Brain microvascular endothelial cell (primary cell): ENCODE data around the gene PIK3C2B.

Experiments
- DNase-seq: peaks from one replicate; pipeline ENCODE4 v3.0.0-alpha.2; 2020
- H3K27ac ChIP-seq: fragments of 250-450 bp; sonication (Bioruptor Pico); 2 replicates; pipeline ENCODE4 v1.5.1; 2020; ENCODE audit warnings: mild to moderate bottlenecking, moderate library complexity
- H3K27me3 ChIP-seq: fragments of 250-450 bp; sonication (Bioruptor Pico); replicated peaks from 2 replicates; pipeline ENCODE4 v1.5.1; 2020; ENCODE audit warnings: mild to moderate bottlenecking
- H3K36me3 ChIP-seq: fragments of 250-450 bp; sonication (Bioruptor Pico); replicated peaks from 2 replicates; pipeline ENCODE4 v1.5.1; 2020; ENCODE audit warnings: mild to moderate bottlenecking
- H3K4me3 ChIP-seq: 2 replicates; pipeline ENCODE4 v1.5.1; 2011; ENCODE audit warnings: low read depth, mild to moderate bottlenecking, control low read depth, low read length, moderate library complexity
- CTCF ChIP-seq: IDR thresholded peaks from 2 replicates; pipeline ENCODE4 v1.5.1; 2011; ENCODE audit warnings: low read depth, mild to moderate bottlenecking, moderate library complexity, low read length, control low read depth, inconsistent platforms; ENCODE audit errors: missing control alignments
- in situ Hi-C: cut with HindIII; loops from 2 replicates; pipeline ENCODE4 v1.10.0; 2017; ENCODE audit warnings: low sequenced_read_pairs, low pct_ligation_motif_present

PIK3C2B gene

GRCh38 chr1:204462229-204462561 is 32.4 kb downstream of the PIK3C2B start:
- no peak for DNase-seq
- in situ Hi-C loops: no loop called here
- no peak for TF ChIP-seq CTCF
- Histone ChIP-seq H3K36me3 (no peaks in the 10 kb centered on the region), H3K27ac (no peak overlapping the region), H3K27me3 (no peaks in the 10 kb centered on the region), H3K4me3 (no peak overlapping the region)

DNA sequence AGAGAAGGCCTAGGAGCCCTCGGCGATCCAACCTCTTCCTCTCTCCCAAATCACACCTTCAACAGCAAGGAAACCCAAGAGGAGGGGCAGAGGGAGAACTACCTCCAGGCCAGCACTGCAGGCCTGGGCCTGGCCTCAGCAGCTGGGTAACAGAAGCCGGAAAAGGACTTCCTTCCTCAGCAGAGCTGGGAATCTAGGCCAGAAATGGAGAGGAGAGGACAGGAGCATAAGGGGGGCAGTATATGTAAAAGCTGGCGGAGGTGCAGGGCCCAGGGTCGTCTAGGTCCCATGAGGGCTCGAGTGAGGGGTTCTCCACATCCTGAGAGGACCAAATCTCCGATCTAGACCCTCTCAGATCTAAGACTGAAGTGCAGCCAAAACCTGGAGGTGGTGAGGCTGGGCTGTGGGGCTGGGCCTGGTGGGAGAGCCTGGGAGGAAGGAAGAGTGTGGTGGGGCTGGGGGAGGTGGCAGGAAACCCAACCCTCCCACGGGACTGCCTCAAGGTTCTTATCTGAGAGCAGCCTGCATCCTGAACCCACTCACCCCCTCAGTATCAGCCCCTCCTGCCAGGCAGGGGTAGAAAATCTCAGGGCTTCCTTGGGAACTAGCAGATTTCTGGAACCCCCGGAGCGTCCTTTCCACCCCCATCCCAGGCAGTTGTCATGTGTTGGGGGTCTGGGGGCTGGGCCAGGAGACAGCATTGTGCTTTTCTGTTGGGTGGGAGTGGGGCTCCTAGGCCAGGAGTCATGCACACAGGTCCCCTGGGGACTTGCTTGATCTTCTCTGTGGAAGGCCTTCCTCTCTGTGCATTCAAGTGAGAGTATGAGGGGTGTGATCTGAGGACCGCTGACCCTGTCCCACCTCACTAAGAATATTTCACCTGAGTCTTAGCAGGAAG is 33.0 kb downstream of the PIK3C2B start:
- H3K36me3 ChIP-seq: no peaks in the 10 kb centered on the region
- no peak for TF ChIP-seq CTCF
- H3K27me3 ChIP-seq: peaks cover 3% of the 10 kb centered on the region
- no peak for DNase-seq
- no peak overlapping the region for H3K4me3 ChIP-seq
- in situ Hi-C loops: no loop called here
- H3K27ac ChIP-seq: no peak overlapping the region

- no peak for DNase-seq
- Histone ChIP-seq H3K4me3 (no peak overlapping the region), H3K27me3 (peaks cover 3% of the 10 kb centered on the region), H3K36me3 (no peaks in the 10 kb centered on the region), H3K27ac (no peak overlapping the region)
- in situ Hi-C loops: no loop called here
- no peak for TF ChIP-seq CTCF
Measured at GRCh38 chr1:204460346-204460745, 34.3 kb downstream of the PIK3C2B start.

- Histone ChIP-seq H3K27me3 (peaks cover 3% of the 10 kb centered on the region), H3K4me3 (no peak overlapping the region), H3K36me3 (no peaks in the 10 kb centered on the region), H3K27ac (no peak overlapping the region)
- DNase-seq: no peak
- TF ChIP-seq CTCF: no peak
- in situ Hi-C loops: no loop called here
Measured at GRCh38 chr1:204459706-204460105, 34.9 kb downstream of the PIK3C2B start.

DNA sequence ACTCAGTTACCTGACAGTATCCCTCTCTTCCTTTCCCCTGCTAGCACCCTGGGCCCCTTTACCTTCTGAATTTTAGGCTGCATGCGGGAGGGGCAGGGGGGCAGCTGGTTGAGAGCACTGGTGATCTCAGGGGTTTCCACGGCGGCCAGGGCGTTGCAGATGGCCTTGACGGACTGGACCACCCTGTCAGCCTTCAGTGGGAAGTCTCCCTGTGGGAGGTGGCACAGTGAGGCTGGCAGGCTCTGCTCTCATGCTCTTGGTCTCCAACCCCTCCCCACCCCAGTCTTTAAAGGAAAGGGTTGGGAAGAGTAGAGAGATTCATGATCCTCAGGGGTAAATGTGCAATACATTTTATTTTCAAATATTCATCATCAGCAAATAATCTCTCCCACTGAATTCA is 36.9 kb downstream of the PIK3C2B start:
- in situ Hi-C loops: no loop called here
- no peak for TF ChIP-seq CTCF
- Histone ChIP-seq H3K4me3 (no peak overlapping the region), H3K36me3 (no peaks in the 10 kb centered on the region), H3K27me3 (peaks cover 3% of the 10 kb centered on the region), H3K27ac (no peak overlapping the region)
- DNase-seq: no peak

- Histone ChIP-seq H3K36me3 (no peaks in the 10 kb centered on the region), H3K27ac (no peak overlapping the region), H3K4me3 (no peak overlapping the region), H3K27me3 (peaks cover 3% of the 10 kb centered on the region)
- DNase-seq: no peak
- in situ Hi-C loops: no loop called here
- no peak for TF ChIP-seq CTCF
Measured at GRCh38 chr1:204456826-204457442, 37.7 kb downstream of the PIK3C2B start.
